HUES48 (cell line): ENCODE results near the gene S100A5.

Experiments
- H3K27ac ChIP-seq: one replicate; pipeline ENCODE4 v1.7.0; 2013; ENCODE audit warnings: low read depth, low read length, inconsistent platforms
- H3K27me3 ChIP-seq: 2 replicates; pipeline ENCODE4 v1.6.1; 2013; ENCODE audit warnings: mild to moderate bottlenecking, low read length; ENCODE audit not compliant: control insufficient read depth, insufficient read depth
- H3K36me3 ChIP-seq: 2 replicates; pipeline ENCODE4 v1.6.1; 2013; ENCODE audit warnings: low read length; ENCODE audit not compliant: control insufficient read depth, insufficient read depth
- H3K4me1 ChIP-seq: 2 replicates; pipeline ENCODE4 v1.6.1; 2013; ENCODE audit warnings: mild to moderate bottlenecking, low read length; ENCODE audit not compliant: control insufficient read depth, insufficient read depth
- H3K4me3 ChIP-seq: 2 replicates; pipeline ENCODE4 v1.5.1; 2013; ENCODE audit warnings: mild to moderate bottlenecking, low read depth, low read length
- H3K9ac ChIP-seq: 2 replicates; pipeline ENCODE4 v1.6.1; 2013; ENCODE audit warnings: mild to moderate bottlenecking, low read depth, low read length, moderate library complexity
- H3K9me3 ChIP-seq: 2 replicates; pipeline ENCODE4 v1.6.1; 2013; ENCODE audit warnings: low read length; ENCODE audit not compliant: control insufficient read depth, insufficient read depth

The S100A5 gene

DNA sequence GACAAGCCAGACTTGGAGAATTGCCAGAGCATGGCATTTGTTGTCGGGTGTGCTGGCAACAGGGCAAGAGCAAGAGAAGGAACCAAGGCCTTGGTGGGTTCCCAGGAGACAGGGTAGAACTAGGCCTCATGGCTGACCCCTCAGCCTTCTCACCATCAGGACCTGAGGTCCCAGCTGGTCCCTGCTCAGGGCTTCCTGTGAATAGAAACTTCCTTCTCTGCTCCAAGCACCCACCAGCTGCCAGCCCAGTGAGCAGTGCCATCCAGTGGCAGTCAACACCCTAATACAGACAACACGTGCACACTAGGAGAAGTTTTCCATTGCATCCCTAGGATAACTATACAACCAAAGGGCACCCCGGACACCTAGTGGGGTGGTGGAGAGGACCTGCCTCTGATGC is 27.7 kb downstream of the S100A5 start:
- Histone ChIP-seq H3K27ac (no peak overlapping the region), H3K9me3 (no peaks in the 10 kb centered on the region), H3K27me3 (peaks cover 34% of the 10 kb centered on the region), H3K9ac (no peak overlapping the region), H3K4me1 (no peaks in the 10 kb centered on the region), H3K36me3 (no peaks in the 10 kb centered on the region), H3K4me3 (no peak overlapping the region)

DNA sequence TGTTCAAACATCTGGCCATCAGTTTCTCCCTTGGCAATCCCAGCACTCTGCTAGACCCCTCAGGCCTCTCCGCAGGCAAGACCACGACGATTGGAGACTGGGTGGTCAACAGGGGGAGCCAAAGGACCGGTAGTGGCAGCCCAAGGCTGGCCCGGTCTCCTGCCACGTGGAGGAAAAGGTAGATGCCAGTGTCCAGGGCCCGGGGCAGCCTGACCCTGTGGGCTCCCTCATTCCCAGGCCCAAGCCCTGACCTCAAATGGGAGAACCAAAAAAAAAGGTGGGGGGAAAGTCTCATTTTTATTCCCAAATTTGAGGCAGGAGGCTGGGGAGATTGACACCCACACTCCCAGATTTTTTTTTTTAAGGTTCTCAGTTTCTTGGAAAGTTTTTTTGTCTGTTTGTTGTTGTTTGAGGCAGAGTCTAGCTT is 29.7 kb downstream of the S100A5 start:
- Histone ChIP-seq H3K4me3 (no peak overlapping the region), H3K27ac (no peak overlapping the region), H3K27me3 (peaks cover 15% of the 10 kb centered on the region), H3K9ac (no peak overlapping the region), H3K36me3 (no peaks in the 10 kb centered on the region), H3K9me3 (no peaks in the 10 kb centered on the region), H3K4me1 (no peaks in the 10 kb centered on the region)

DNA sequence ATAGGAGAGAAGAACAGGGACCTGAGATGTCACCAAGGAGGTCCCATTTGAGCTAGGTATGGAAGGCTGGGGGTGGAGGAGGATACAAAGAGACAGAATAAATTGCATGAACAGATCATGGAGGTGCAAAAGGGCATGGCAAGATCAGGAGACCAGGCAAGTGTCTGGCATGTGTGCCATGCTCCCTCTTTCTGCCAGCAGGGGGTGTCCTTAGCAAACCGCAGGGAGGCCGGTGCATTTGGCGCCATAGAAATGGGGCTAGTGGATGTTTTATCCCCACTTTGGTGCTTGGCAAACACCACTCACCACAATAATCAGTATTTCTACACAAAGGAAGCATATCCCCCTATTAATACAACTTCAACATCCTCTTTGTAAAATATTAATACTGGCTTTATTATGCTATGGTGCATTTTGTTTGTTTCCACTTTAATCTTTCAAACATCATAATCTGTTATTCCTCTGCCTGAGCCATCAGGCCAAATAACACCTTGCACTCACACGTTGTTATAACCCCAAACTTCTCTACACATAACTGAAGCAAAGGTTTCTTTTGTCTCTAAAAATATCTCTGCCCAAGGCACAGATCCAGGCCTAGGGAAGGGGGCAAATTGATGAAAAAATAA is 30.9 kb downstream of the S100A5 start:
- H3K4me3 ChIP-seq, result no peak overlapping the region

DNA sequence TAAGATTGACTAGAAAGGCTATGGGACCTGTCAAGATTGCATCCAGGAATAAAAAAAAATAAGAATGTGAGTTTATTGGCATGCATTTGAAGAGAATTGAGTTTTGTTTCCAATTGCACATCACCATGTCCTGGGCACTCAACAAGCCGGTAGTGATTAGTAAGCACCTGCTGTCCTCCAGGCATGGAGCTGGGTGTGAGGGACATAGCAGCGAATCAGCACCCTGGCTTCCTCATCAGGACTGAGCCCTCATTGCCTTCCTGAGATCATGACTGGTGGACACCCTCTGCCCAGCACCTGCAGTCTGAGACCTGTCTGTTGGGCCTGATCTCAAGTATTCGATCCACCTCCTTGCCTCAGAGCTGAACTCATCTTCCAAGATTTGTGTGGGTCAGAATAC is 31.7 kb downstream of the S100A5 start:
- H3K9ac ChIP-seq, result no peak overlapping the region
- no peaks in the 10 kb centered on the region for H3K4me1 ChIP-seq
- 0 out of 2 replicates have a peak, but pooled peaks cover 5% of the 10 kb centered on the region for H3K27me3 ChIP-seq
- H3K9me3 ChIP-seq, result no peaks in the 10 kb centered on the region
- H3K36me3 ChIP-seq, result no peaks in the 10 kb centered on the region
- H3K27ac ChIP-seq, result no peak overlapping the region
- H3K4me3 ChIP-seq, result no peak overlapping the region

More for the DNA sequence above, 30.9 kb downstream of the S100A5 start:
- Histone ChIP-seq H3K4me1 (no peaks in the 10 kb centered on the region), H3K9ac (no peak overlapping the region), H3K27ac (no peak overlapping the region), H3K27me3 (0 out of 2 replicates have a peak, but pooled peaks cover 5% of the 10 kb centered on the region), H3K36me3 (no peaks in the 10 kb centered on the region), H3K9me3 (no peaks in the 10 kb centered on the region)

DNA sequence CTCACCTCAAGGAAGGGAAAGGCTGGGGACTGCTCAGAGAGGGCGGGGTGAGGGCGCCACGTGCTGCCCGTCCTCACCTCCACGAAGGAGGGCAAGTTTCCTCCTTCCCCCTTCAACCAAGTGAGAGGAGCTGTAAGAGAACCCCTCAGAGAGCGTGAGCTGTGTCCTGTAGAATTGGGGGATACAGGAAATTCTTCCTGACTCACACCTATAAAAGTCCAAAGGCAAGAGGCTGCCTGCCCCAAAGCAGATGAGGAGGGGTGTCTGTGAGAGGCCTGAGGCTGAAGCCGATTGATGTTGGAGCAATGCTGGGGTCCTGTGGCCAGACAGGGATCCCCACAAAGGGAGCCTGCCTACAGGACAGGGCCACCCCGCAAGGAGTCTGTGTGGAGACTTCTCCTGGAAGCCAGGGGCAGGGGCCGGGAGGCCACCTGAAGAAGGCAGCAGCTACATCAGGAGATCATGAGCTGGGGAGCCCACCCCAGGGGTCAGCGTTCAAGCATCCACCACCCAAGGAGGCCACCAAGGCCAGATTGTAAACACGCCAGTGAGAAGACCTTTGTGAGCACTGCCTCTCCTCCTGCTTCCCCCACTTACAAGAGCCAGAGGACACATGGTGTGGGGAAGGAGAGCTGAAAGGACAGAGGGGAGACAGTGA is 32.7 kb downstream of the S100A5 start:
- Histone ChIP-seq H3K9ac (no peak overlapping the region), H3K27me3 (0 out of 2 replicates have a peak, but pooled peaks cover 5% of the 10 kb centered on the region), H3K36me3 (no peaks in the 10 kb centered on the region), H3K4me1 (no peaks in the 10 kb centered on the region), H3K27ac (no peak overlapping the region), H3K4me3 (no peak overlapping the region), H3K9me3 (no peaks in the 10 kb centered on the region)

- Histone ChIP-seq H3K27me3 (0 out of 2 replicates have a peak, but pooled peaks cover 5% of the 10 kb centered on the region), H3K4me3 (no peak overlapping the region), H3K9me3 (no peaks in the 10 kb centered on the region), H3K9ac (no peak overlapping the region), H3K4me1 (no peaks in the 10 kb centered on the region), H3K36me3 (no peaks in the 10 kb centered on the region), H3K27ac (peak overlapping the region; percentile 11)
Measured at GRCh38 chr1:153506831-153507413, 33.8 kb downstream of the S100A5 start.

DNA sequence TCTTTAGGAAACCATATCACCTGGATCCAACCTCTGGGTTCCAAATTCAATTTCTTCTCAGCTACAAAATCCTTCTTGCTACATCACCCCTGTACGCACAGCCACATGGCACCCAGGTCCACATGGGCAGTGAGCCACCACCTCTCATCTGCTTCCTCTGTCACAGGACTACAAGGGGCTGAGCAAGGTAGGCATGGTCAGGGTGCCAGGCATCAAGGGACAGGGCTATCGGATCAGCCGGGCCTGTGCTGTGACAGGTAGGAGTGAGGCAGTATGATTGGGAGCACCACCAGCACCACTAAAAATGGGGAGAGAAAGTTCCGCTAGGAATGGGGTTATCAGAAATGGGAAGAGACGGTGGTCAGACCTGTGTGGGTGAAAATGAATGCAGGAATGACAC is 34.3 kb downstream of the S100A5 start:
- H3K27ac ChIP-seq, result no peak overlapping the region
- H3K4me3 ChIP-seq, result no peak overlapping the region
- no peaks in the 10 kb centered on the region for H3K4me1 ChIP-seq
- 0 out of 2 replicates have a peak, but pooled peaks cover under 1% of the 10 kb centered on the region for H3K27me3 ChIP-seq
- no peak overlapping the region for H3K9ac ChIP-seq
- H3K36me3 ChIP-seq, result no peaks in the 10 kb centered on the region
- no peaks in the 10 kb centered on the region for H3K9me3 ChIP-seq

DNA sequence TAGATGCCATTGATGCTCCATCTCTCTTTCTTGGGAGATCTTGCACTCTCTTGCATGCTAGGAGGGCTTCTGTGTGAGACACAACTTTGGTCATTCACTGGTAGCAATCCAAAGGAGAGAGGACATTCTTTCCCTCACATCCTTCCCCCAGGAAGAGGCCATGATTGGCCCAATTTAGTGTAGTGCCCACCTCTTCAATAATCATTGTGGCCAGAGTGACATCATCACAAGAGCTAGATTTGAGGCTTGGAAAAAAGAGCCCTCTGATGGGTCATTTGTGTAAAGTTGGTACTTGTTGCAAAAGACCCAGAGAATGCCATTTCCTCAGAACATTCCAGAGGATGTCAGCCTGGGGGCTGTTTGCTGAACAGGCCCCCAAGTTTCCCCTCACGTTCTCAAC is 35.2 kb downstream of the S100A5 start:
- Histone ChIP-seq H3K36me3 (no peaks in the 10 kb centered on the region), H3K4me1 (no peaks in the 10 kb centered on the region), H3K27ac (no peak overlapping the region), H3K9me3 (no peaks in the 10 kb centered on the region), H3K27me3 (no peaks in the 10 kb centered on the region), H3K4me3 (no peak overlapping the region), H3K9ac (no peak overlapping the region)

- Histone ChIP-seq H3K27me3 (no peaks in the 10 kb centered on the region), H3K27ac (no peak overlapping the region), H3K9ac (no peak overlapping the region), H3K4me3 (no peak overlapping the region), H3K9me3 (no peaks in the 10 kb centered on the region), H3K4me1 (no peaks in the 10 kb centered on the region), H3K36me3 (no peaks in the 10 kb centered on the region)
Measured at GRCh38 chr1:153503766-153504165, 37.0 kb downstream of the S100A5 start.

GRCh38 chr1:153498746-153499145 is 42.0 kb downstream of the S100A5 start:
- Histone ChIP-seq H3K4me3 (no peak overlapping the region), H3K4me1 (0 out of 2 replicates have a peak, but pooled peaks cover 3% of the 10 kb centered on the region), H3K27me3 (no peaks in the 10 kb centered on the region), H3K36me3 (no peaks in the 10 kb centered on the region), H3K9me3 (no peaks in the 10 kb centered on the region), H3K27ac (no peak overlapping the region), H3K9ac (no peak overlapping the region)

GRCh38 chr1:153495536-153495935 is 45.2 kb downstream of the S100A5 start:
- no peak overlapping the region for H3K9ac ChIP-seq
- no peaks in the 10 kb centered on the region for H3K36me3 ChIP-seq
- no peak overlapping the region for H3K4me3 ChIP-seq
- 0 out of 2 replicates have a peak, but pooled peaks cover 3% of the 10 kb centered on the region for H3K4me1 ChIP-seq
- H3K27me3 ChIP-seq, result no peaks in the 10 kb centered on the region
- no peaks in the 10 kb centered on the region for H3K9me3 ChIP-seq
- no peak overlapping the region for H3K27ac ChIP-seq
